Limb (tissue), 2 donors: ENCODE measurements around the gene GRAMD4.

Source experiments
- DNase-seq, 2 donors: peaks; one replicate each; pipeline ENCODE4 v3.0.0-alpha.2; 2016; ENCODE audit errors: extremely low spot score in 2 of 2

Gene GRAMD4

DNA sequence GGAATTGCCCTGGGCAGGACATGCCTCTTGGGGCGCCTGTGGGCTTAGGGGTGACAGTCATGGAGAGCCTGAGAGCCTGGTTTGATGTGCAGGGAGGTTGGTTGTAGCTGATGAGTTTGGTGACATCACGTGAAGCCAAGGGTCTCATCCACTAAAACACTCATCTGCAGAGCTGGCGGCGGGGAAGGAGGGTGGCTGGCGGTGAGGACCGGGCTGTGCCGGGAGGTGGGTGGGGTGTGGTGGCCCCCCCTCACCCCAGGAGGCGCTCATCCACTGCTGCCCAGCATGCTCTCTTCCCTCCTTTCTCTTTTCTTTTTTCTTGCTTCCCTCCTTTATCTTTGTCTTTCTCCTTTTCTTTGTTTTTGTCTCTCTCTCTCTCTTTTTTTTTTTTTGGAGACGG lies 49.0 kb downstream of the GRAMD4 start:
- DNase-seq: no peak

DNA sequence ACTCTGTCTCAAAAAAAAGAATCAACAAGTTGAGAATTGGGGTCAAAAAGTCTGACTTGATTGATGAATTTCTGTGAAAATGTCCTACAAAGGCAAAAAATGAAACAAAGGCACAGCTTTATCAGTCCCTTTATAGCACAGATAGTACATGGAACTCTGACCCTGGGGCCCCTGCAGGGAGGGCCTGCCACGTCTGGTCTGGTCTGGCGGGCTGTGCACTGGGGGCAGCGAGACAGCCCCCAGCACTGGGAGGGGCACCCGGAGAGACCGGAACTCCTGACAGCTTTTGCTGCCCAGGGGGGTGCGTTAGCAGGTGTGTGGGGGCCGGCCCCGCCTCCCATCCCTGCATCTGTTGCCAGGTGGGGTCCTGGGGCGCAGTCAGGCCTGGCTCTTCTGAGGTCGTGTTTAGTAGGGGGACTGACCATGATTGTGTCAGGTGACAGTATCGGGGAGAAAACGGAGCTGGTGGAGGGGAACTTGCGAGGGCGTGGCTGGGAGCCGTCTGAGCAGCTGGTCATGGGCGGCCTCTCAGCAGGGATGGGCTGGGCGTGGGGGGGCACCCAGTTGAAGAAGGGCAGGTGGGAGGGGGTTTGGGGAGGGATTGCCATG lies 51.7 kb downstream of the GRAMD4 start:
- DNase-seq: no peak

DNA sequence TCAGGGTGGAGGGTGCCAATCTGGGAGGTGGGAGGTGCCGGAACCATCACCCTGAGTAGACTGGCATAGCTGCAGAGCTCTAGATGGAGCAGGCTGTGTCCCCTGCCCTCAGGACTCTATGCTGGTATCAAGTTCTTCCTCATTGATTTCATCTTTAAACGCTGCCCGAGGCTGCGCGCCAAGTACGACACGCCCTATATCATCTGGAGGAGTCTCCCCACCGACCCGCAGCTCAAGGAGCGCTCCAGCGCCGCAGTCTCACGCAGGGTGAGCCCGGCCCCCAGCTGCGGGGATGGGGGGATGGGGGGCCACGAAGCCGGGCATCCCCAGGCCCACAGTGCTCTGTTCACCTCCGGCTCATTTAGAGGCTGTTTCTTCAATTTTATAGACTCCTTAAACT lies 52.5 kb downstream of the GRAMD4 start:
- no peak for DNase-seq

DNA sequence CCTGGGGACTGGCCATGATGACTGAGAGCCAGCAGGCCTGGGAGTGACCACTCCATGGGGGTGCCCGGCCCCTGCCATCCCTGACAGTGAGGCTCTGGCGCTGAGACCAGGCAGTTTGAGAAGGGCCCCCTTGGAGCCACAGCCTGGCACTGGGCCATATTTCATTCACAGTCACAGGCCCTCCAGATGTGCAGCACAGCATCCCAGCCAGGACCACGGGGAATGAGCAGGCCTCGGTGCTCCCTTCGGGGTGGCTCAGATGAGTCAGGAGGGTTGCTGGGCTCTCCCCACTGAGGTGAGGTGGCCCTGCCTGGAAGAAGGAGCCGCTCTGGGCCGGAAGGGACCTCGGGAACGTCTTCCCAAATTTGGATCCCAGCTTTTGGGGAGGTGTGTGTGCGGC lies 53.0 kb downstream of the GRAMD4 start:
- DNase-seq: no peak

DNA sequence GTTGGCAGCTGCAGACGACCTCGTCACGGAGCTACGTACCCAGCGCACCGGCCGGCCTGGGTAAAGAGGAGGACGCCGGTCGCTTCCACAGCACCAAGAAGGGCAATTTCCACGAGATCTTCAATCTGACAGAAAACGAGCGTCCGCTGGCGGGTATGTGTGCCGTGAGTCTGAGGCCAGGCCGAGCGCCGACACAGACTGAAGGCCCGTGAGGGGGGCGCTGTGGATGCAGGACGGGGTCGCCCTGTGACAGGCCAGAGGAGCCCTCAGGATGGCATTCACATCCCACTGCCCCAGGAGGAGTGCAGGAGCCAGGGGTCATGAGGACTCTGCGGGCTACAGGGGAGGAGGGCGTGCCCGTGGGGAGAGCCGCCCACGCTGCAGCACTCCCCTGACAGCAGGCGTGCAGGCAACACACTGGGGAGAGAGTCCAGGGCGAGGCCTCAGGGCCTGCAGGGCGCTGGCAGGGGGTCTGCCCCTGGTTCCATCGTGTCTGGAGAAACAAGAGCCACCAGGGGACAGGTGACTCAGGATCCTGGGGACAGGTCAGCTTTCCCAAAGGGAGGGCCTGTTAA lies 53.6 kb downstream of the GRAMD4 start:
- no peak for DNase-seq

DNA sequence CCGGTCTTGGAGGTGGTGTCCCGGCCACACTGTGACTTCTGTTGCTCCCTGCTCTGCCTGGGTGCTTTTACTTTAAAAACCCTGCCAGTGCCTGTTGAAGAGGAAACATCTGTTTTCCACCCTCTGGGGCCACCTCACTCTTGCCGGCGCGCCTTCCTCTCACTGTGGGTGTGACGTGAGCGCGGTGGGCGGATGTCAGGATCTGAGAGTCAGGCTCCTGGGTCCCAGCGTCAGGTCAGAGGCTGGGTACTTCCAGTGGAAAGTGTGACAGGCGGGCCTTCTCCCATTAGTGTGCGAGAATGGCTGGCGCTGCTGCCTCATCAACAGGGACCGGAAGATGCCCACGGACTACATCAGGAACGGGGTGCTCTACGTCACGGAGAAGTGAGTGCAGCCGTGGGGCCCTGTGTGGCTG lies 54.2 kb downstream of the GRAMD4 start:
- no peak for DNase-seq

DNA sequence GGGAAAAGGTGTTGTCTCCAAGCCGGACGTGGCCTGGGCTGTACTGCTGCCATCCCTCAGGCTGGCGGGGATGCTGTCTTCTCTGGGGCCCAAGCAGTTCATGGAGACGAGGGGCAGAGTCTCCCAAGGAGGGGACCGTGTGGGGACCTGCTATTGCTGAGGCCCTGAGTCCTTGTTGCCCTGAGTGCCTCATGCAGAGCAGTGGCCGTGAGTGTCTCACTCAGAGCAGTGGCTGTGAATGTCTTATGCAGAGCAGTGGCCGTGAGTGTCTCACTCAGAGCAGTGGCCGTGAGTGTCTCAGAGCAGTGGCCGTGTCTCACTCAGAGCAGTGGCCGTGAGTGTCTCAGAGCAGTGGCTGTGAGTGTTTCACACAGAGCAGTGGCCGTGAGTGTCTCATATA lies 54.7 kb downstream of the GRAMD4 start:
- DNase-seq: no peak

DNA sequence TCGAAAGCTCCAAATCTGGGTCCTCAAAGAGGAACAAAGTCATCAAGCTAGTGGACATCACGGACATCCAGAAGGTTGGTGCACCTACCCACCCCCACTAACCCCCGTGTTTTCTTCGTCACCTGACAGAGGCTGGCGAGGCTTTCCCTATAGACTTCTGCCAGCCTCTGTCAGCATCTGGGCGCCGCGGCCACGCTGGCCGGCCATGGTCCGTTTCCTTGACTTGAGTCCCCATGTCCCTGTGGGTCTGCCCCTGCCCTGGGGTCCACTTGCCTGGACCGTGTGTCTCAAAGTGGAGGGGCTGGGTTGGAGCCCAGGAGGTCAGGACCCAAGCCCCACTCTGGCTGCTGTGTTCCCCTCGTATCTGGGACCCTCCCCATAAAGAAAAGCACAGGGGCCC lies 55.3 kb downstream of the GRAMD4 start:
- DNase-seq: no peak

DNA sequence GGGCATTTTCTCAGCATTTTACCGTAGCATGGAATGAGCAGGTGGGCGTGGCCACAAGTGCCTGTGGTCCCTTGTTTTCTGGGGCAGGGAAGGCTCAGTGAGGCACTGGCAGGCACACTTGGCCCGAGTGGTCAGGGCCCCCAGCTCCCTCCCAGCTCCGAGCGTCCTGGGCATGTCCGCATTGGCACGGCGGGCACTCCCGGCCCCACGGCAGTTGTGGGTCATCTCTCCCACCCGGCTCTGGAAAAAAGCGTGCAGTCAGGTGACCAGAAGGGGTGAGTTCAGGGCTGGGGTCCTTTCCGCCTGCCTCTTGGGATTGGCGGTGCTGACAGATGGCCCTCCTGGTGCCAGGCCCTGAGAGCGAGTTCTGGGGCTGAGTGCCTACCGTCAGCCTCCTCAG lies 55.8 kb downstream of the GRAMD4 start:
- no peak for DNase-seq

DNA sequence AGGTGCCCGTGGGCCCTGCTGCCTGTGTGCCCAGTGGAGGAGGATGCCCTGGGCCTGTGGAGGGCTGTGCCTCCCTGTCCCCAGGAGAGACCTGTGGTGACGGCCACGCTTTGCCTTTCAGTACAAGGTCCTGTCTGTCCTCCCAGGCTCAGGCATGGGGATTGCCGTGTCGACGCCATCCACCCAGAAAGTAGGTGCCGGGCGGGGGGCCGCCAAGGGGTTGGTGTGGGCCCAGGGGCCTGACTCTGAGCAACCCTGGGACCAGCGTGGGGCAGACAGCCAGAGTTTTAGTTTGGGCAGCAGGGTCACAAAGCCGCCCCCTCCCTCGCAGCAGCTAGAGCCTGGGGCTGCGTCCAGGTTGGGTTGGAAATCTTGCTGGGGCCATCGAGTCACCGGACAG lies 56.3 kb downstream of the GRAMD4 start:
- DNase-seq: no peak

DNA sequence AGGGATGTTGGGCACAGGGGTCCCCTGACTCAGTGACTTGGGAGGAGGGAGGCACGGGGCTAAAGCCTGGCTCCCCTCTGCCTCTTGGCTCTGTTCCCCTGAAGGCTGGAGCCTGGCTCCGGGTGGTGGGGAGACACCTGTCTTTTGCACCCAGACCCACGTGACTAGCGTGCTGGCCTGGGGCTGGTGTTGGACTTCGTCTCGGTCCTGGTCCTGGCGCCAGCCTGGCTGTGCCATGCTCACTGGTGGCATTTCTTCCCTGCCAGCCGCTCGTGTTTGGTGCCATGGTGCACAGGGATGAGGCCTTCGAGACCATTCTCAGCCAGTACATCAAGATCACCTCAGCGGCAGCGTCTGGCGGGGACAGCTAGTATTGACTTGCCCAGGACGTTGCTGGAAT lies 56.7 kb downstream of the GRAMD4 start:
- no peak for DNase-seq

DNA sequence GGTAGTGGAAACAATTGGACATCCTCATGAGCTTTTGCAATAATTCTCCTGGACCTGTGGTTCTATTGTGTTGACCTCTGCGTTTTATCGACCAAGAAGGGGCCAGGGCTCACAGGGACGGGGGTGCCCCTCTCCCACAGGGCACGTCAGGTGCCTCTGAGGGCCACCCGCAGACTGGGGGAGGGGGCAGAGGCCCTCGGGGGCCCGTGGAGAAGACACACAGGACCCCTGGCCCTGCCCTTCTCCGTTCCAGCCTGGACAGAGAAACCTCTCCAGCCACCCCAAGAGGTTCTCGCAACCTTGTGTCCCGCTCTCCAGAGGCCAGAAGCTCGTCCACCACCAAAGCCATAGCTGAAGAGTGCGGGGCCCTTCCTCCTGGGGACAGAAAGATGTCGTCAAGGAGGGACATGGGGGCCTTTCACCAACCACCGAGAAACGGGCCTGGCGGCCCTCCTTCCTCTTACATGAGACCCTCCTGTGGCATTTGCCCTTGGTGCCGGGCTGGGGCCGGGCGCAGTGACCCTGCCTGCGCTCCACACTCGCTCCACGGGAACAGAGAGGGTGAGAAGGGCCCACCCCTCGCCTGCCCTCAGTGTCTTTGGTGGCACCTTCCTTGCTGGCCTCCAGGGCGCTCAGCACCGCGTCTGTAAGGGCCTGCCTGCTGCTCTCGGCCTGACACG lies 57.3 kb downstream of the GRAMD4 start:
- DNase-seq: no peak

DNA sequence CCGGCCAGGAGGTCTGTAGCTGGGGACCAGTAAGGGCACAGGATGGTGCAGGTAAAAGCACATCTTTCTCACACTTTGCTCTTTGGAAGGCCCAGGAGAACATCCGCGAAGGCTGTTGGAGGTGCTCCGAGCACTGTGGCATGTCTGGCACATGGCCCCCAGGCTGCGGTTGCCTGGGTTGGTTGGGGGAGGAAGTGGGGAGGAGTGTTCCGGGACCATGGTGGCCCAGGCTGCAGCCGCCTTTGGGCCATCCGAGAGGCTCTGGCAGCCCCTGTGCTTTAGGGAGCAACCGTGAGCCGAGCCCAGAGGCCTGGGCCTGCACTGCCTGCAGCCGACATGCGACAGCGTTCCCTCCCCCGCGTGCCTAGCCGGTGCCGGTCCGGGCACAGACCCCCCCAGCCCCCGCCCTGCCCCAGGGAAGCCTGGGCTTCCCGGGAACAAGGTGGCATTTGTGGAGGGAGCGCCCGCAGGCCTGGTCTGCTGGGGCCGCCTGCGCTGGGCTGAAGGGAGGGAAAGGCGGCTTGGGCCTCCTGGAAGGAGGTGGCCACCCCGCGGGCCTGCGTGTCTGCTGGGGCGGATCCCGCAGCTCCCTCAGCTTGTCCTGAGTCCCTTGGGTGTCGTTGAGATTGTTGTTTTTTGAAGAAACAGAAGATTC lies 57.9 kb downstream of the GRAMD4 start:
- no peak for DNase-seq

DNA sequence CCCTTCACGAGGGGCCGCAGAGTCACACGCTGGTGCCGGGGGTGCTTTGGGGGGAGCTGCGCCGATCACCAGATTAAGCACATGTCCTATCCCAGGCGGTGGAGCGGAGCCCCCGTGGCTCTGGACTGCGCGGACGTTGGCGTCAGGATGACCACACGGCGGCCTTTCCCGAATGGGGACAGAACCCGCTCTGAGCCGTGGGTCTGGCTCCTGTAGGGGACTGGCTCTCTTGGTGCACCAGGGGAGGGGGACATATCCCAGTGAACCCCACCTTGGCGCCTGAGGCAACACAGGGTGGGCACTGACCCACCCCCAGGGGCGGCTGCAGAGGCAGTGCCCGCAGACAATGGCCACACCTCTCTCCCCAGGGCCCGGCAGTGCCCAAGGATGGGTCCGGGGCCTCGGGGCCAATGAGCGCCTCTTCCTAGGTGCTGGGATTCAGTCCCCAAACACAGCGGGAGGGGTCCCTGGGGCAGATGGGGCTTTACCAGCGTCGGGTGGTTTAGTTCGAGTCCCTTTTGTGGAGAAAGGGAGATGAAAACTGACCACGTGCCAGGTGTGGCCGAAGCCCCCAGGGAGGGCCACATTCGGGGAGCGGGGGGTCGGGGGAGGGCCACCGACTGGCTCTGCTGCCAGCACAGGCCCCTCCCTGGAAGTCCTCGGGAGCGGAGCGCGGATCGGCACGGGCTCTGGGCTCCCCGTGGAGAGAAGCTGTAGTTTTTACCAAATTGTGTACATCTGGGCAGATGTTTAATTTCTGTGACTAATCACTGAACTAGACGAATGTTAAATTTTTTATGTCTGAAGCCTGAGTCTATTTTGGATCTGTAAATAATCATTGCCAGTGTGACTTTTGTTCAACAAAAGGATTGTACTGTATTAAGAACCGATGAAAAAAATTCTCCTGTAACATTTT lies 58.9 kb downstream of the GRAMD4 start:
- no peak for DNase-seq

DNA sequence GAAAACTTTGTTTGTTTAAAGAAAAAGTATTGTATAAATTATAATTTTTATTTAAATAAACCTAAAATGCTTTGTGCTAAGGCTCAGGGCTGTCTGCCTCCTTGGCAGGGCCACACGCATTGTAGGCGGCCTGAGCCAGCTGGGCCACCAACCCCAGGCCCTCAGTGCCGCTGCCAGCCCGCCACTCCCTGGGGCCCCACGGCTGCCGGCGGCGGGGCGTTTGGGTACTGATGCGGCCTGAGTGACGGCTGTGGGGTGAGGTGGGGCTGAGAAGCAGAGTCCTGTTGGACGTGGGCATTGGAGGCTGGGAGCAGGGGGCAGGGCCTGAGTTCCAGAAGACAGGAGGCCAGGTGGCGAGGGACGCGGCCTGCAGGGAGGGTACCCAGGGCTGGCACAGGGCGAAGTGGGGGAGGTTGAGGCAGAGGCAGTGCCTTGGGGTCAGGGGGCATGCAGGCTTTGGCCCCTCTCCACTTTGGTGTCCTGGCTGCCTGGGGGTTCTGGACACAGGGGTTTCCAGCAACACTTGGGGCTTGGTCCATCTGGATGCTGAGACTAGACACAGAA lies 59.6 kb downstream of the GRAMD4 start:
- no peak for DNase-seq

DNA sequence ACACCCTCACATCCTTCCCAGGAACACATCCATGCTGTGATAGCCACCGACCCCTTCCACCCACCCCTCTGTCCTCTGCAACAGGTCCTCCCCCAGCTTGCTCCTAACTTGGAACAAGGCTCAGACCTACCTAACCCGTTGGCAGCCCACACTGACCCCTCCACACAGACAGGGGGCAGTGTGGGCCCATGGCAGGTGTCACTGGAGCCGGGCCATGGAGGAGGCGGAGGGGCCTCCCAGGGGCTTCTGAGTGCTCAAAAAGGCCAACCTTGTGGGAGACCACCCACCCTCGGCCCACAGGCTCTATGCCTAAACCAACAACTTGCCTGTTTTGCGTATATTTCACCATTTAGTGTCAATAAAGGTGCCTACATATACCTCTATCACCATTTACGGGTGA lies 60.8 kb downstream of the GRAMD4 start:
- no peak for DNase-seq

DNA sequence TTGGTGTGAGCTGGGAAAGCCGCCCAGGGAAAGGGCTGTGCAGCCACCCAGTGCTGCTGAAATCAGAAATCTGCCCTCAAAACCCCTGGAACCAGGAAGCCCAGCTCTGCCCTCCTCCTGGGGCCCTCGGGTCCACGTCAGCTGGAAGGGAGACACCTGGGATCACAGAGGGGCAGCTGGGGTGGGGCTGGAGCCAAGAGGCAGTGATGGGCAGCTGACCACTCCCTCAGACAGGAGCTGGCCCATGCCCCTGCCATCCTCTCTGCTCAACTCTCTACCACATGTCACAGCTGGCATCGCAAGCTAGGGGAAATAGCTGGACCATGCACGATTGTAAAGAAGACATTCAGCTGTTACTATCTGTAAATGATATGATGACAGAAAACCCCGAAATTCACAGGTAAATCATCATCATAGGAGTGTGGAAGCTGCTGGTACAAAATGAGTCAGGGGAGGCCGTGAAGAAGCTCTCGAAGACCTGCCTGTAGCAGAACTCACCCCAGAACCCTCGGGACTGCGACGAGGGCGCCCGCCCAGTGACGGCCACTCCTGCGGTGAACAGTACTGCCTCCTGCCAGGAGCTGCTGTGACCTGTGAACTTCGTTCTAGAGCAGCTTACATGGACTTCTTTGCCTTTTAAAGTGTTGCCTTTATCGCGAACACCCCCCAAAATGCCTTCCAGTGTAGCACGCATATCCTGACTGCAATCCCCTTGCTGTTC lies 62.0 kb downstream of the GRAMD4 start:
- DNase-seq: no peak

DNA sequence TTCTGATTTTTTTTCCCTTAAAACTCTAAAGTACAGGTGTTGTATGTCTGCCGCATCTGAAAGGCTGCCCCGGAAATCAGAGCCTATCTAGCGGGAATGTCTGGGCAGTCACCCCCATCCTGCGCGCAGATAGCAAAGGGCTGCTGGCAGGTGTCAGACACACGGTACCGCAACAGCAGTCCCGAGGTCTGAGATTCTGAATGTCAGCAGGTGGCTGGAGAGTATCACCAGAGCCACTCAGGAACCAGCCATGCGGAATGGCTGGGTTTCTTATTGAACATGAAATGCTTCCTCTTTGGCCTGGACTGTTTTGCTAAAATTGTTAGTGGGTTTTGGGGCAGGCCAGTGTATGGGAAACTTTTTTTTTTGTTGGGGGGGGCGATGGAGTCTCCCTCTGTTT lies 64.5 kb downstream of the GRAMD4 start:
- no peak for DNase-seq

DNA sequence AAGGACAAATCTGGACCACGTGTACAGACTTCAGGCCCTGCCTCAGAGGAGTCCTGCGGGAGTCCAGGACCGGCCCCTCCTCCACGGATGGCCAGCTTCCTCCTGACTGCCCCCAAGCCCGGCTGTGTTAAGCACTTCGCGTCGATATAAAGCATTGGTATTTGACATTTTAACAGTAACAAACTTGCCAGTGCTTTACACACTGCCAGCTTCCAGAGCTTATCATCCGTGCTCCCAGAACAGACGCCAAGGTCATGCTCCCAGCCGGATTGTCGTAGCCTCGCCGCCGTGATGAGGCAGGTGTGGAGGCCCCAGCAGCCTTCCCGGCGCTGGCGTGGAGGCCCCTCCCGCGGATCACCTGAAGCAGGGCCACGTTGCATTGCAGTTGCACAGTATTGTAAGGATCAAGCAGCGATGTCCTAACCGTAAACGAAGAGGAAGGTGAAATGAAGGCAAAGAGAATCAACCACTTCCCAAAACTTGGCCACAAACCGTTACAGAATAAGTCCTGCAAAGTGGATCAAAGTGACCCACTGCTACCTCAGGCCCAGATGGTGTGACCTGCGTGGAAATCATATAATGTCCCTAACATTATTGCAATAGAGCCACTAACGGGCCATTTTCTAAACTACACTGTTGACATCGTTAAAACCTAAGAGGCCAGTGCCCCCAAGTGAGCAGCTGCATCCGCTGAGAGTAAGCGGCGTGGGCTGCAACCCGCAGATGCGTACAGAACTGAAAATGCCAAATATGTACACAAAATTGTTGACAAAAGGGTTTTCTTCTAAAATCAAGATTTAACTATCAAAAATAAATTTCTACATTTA lies 66.2 kb downstream of the GRAMD4 start:
- no peak for DNase-seq

DNA sequence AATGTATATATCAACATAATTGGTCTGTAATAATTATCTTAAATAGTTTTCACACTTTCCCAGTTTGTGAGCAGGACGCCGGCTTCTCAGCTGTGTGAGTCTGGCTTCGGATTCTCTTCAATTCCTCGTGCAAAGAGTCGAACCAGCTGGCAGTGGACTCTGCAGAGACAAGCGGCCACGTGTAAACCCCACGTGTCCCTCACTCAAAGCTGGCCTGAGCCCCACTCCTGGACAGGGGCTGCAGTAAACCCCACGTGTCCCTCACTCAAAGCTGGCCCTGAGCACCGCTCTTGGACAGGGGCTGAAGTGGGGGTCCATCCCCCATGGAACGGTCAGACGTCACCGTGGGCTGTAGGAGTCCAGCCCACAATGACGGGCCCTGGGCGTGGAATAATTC lies 66.9 kb downstream of the GRAMD4 start:
- DNase-seq: no peak
